ENCODE measurements around the gene AOX1. TPM values are rescaled to one million over a fixed set of nuclear protein-coding genes. Genes with fewer than 3 reads are reported as not detected.

Gene AOX1
- total RNA-seq, 2 experiments from 2014 or later = not detected

GRCh38 chr2:200624026-200624425 is 38.2 kb downstream of the AOX1 start:
- H3K9me3 Mint-ChIP-seq = no peaks in the 10 kb centered on the region
- no peak overlapping the region for H3K4me3 Mint-ChIP-seq

GRCh38 chr2:200624658-200625057 is 38.8 kb downstream of the AOX1 start:
- TF ChIP-seq CTCF (IDR thresholded peaks at IDR 0.05) = no peak
- H3K27ac Mint-ChIP-seq = no peak overlapping the region
- no peak overlapping the region for H3K4me3 ChIP-seq (ENCODE audit: low read length)
- H3K4me1 Mint-ChIP-seq (ENCODE audit: low read depth) = no peaks in the 10 kb centered on the region
- ChIA-PET CTCF (no interaction called here), POLR2A (no interaction called here)
- no peaks in the 10 kb centered on the region for H3K36me3 Mint-ChIP-seq (ENCODE audit: low read depth)
- intact Hi-C loops (cut with DNase I, micrococcal nuclease) = no loop called here
- H3K9me3 ChIP-seq (ENCODE audit: control insufficient read depth in 1 of 2, insufficient read depth in 1 of 2, low read length in 2 of 2) = no peaks in the 10 kb centered on the region
- H3K27ac ChIP-seq (ENCODE audit: low read depth in 1 of 2, low read length in 2 of 2) = no peak overlapping the region
- no peaks in the 10 kb centered on the region for H3K4me1 ChIP-seq (ENCODE audit: insufficient read depth, low read length)
- H3K9me3 Mint-ChIP-seq = no peaks in the 10 kb centered on the region
- ATAC-seq (ENCODE audit: poor library complexity) = no peak
- peaks cover 19% of the 10 kb centered on the region for H3K27me3 Mint-ChIP-seq
- peaks cover 0 to 2% of the 10 kb centered on the region in 2 experiments for H3K27me3 ChIP-seq (ENCODE audit: control insufficient read depth in 1 of 2, insufficient read depth in 2 of 2, low read length in 2 of 2)
- no peaks in the 10 kb centered on the region for H3K36me3 ChIP-seq (ENCODE audit: insufficient read depth, low read length)
- no peak for DNase-seq
- no peak overlapping the region for H3K4me3 Mint-ChIP-seq

More at GRCh38 chr2:200624026-200624425, 38.2 kb downstream of the AOX1 start:
- Mint-ChIP-seq H3K36me3 (ENCODE audit: low read depth) (no peaks in the 10 kb centered on the region), H3K27me3 (peaks cover 13% of the 10 kb centered on the region), H3K27ac (no peak overlapping the region), H3K4me1 (ENCODE audit: low read depth) (no peaks in the 10 kb centered on the region)
- POLR2A ChIA-PET = no interaction called here
- no peaks in the 10 kb centered on the region for H3K4me1 ChIP-seq (ENCODE audit: insufficient read depth, low read length)
- intact Hi-C loops (cut with DNase I, micrococcal nuclease) = no loop called here
- DNase-seq (no peak), ATAC-seq (ENCODE audit: poor library complexity) (no peak)
- no peaks in the 10 kb centered on the region for H3K36me3 ChIP-seq (ENCODE audit: insufficient read depth, low read length)
- TF ChIP-seq CTCF (IDR thresholded peaks at IDR 0.05) = no peak
- no peak overlapping the region for H3K27ac ChIP-seq (ENCODE audit: low read depth in 1 of 2, low read length in 2 of 2)
- peaks cover 0 to 2% of the 10 kb centered on the region in 2 experiments for H3K27me3 ChIP-seq (ENCODE audit: control insufficient read depth in 1 of 2, insufficient read depth in 2 of 2, low read length in 2 of 2)
- CTCF ChIA-PET = no interaction called here
- H3K9me3 ChIP-seq (ENCODE audit: control insufficient read depth in 1 of 2, insufficient read depth in 1 of 2, low read length in 2 of 2) = no peaks in the 10 kb centered on the region
- H3K4me3 ChIP-seq (ENCODE audit: low read length) = no peak overlapping the region

GRCh38 chr2:200625282-200625681 is 39.5 kb downstream of the AOX1 start:
- no peak overlapping the region for H3K27ac ChIP-seq (ENCODE audit: low read depth in 1 of 2, low read length in 2 of 2)
- DNase-seq = no peak
- H3K36me3 ChIP-seq (ENCODE audit: insufficient read depth, low read length) = no peaks in the 10 kb centered on the region
- no peak overlapping the region for H3K4me3 Mint-ChIP-seq
- CTCF ChIA-PET = no interaction called here
- TF ChIP-seq CTCF (IDR thresholded peaks at IDR 0.05) = no peak
- no peak overlapping the region for H3K27ac Mint-ChIP-seq
- peaks cover 0 to 2% of the 10 kb centered on the region in 2 experiments for H3K27me3 ChIP-seq (ENCODE audit: control insufficient read depth in 1 of 2, insufficient read depth in 2 of 2, low read length in 2 of 2)
- H3K36me3 Mint-ChIP-seq (ENCODE audit: low read depth) = no peaks in the 10 kb centered on the region
- no peaks in the 10 kb centered on the region for H3K9me3 ChIP-seq (ENCODE audit: control insufficient read depth in 1 of 2, insufficient read depth in 1 of 2, low read length in 2 of 2)
- no peaks in the 10 kb centered on the region for H3K9me3 Mint-ChIP-seq
- POLR2A ChIA-PET = no interaction called here
- H3K4me1 Mint-ChIP-seq (ENCODE audit: low read depth) = no peaks in the 10 kb centered on the region
- no peaks in the 10 kb centered on the region for H3K4me1 ChIP-seq (ENCODE audit: insufficient read depth, low read length)
- no peak for ATAC-seq (ENCODE audit: poor library complexity)
- H3K27me3 Mint-ChIP-seq = peaks cover 22% of the 10 kb centered on the region
- intact Hi-C loops (cut with DNase I, micrococcal nuclease) = no loop called here
- H3K4me3 ChIP-seq (ENCODE audit: low read length) = no peak overlapping the region

All from CD4-positive, alpha-beta T cell (primary cell).